Left lung (tissue), 10 donors: ENCODE data around the gene CLDN1. TPM values are rescaled to one million over a fixed set of nuclear protein-coding genes. Genes with fewer than 3 reads are reported as not detected.

ENCODE experiments used
- ATAC-seq: fragments of 200-7000 bp; cut with Tn5 transposase; one replicate; pipeline ENCODE4 v1.9.1; 2020; ENCODE audit warnings: moderate library complexity
- DNase-seq, 4 donors: peaks; one replicate each; pipeline ENCODE4 v3.0.0-alpha.2; 2013 to 2020
- H3K27ac ChIP-seq, 2 donors: fragments of 200-600 bp; sonication (generic) in 1 of 2; one replicate each; pipeline versions ENCODE4 v1.5.0 to v1.8.0; 2020 to 2021
- H3K27me3 ChIP-seq, 2 donors: fragments of 200-600 bp; sonication (generic) in 1 of 2; one replicate each; pipeline versions ENCODE4 v1.5.0 to v1.8.0; 2020 to 2021
- H3K36me3 ChIP-seq, 2 donors: fragments of 200-600 bp; sonication (generic) in 1 of 2; one replicate each; pipeline versions ENCODE4 v1.5.0 to v1.8.0; 2020 to 2021
- H3K4me1 ChIP-seq, 2 donors: fragments of 200-600 bp; one replicate each; pipeline ENCODE4 v1.8.0; 2021
- H3K4me3 ChIP-seq, 2 donors: fragments of 200-600 bp; sonication (generic) in 1 of 2; one replicate each; pipeline versions ENCODE4 v1.5.0 to v1.8.0; 2020 to 2021; ENCODE audit warnings: mild to moderate bottlenecking in 1 of 2
- H3K9me3 ChIP-seq, 2 donors: fragments of 200-600 bp; sonication (generic) in 1 of 2; one replicate each; pipeline versions ENCODE4 v1.5.0 to v1.8.0; 2020 to 2021
- intact Hi-C, 2 donors: fragments of 100-400 bp; cut with DNase I; formaldehyde crosslinking; loops; one replicate each; pipeline versions ENCODE4 v1.11.2 to v1.14.2; 2022
- polyA plus RNA-seq, 6 donors: library from polyadenylated mRNA; unstranded; fragments of 120-200 nt; gene quantifications; one replicate each; pipeline ENCODE4 v1.2.1, GENCODE V29; 2013; ENCODE audit not compliant: insufficient read length in 6 of 6
- total RNA-seq, 2 donors: library from RNA; stranded (reverse); fragmentation: NEBNext Ultra II Directional; extraction: Animal tissue kit (Norgen Biotek cat#: 25700); gene quantifications; one replicate each; pipeline ENCODE4 v1.2.1, GENCODE V29; 2021
- TF ChIP-seq, protein P1 (sequence below), 2 donors: fragments of 200-600 bp; sonication (generic) in 1 of 2; IDR thresholded peaks; one replicate each; pipeline versions ENCODE4 v1.5.0 to v1.8.0; 2021; ENCODE audit warnings: antibody characterized with exemption in 2 of 2
- donor health status: DM: no; HTN: yes; CAD: no.
- donor health status: DM: no; HTN: no; CAD: no.

CLDN1 gene
- total and polyA plus RNA-seq, 8 donors: 1.3 to 78.8 (median 2.9) TPM

DNA sequence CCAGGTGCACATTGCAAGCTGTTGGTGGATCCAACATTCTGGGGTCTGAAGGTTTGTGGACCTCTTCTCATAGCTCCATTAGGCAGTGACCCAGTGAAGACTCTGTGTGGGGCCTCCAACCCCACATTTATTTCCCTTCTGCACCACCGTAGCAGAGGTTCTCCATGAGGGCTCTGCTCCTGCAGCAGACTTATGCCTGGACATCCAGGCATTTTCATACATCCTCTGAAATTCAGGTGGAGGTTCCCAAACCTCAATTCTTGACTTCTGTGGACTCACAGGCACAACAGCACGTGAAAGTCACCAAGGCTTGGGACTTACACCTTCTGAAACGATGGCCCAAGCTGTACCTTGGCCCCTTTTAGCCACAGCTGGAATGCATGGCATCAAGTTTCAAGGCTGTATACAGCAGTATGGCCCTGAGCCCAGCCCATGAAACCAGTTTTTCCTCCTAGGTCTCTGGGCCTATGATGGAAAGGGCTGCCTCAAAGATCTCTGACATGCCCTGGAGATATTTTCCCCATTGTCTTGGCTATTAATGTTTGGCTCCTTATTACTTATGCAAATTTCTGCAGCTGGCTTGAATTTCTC, 30.2 kb downstream of the CLDN1 start:
- H3K4me1 ChIP-seq: no peaks in the 10 kb centered on the region
- no peaks in the 10 kb centered on the region for H3K27me3 ChIP-seq
- DNase-seq (no peak), ATAC-seq (no peak)
- no peak overlapping the region for H3K27ac ChIP-seq
- no peaks in the 10 kb centered on the region for H3K36me3 ChIP-seq
- intact Hi-C loops: no loop called here
- TF ChIP-seq, protein P1, sequence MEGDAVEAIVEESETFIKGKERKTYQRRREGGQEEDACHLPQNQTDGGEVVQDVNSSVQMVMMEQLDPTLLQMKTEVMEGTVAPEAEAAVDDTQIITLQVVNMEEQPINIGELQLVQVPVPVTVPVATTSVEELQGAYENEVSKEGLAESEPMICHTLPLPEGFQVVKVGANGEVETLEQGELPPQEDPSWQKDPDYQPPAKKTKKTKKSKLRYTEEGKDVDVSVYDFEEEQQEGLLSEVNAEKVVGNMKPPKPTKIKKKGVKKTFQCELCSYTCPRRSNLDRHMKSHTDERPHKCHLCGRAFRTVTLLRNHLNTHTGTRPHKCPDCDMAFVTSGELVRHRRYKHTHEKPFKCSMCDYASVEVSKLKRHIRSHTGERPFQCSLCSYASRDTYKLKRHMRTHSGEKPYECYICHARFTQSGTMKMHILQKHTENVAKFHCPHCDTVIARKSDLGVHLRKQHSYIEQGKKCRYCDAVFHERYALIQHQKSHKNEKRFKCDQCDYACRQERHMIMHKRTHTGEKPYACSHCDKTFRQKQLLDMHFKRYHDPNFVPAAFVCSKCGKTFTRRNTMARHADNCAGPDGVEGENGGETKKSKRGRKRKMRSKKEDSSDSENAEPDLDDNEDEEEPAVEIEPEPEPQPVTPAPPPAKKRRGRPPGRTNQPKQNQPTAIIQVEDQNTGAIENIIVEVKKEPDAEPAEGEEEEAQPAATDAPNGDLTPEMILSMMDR (IDR thresholded peaks at IDR 0.05): no peak
- H3K9me3 ChIP-seq: peaks cover 0 to 13% of the 10 kb centered on the region in 2 donors
- H3K4me3 ChIP-seq: no peak overlapping the region

DNA sequence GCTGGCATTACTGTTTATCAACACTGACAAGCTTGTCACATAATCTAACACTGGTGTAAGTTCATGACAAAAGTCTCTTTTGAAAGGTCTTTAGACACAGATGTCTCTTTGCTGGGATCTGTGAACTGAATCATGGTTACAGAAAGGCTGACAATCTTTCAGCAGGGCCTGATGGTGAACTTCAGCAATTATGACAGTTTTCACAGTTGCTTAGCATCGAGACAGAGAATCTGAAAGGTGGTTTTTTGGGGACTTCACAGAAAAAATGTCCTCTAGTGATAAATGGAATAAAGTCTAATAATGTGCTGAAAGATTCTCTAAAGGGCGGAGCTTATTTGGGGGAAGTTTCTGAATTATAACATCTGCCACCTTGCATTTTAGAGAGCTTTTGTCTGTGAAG, 32.3 kb downstream of the CLDN1 start:
- DNase-seq (no peak), ATAC-seq (no peak)
- H3K9me3 ChIP-seq: peaks cover 0 to 26% of the 10 kb centered on the region in 2 donors
- no peaks in the 10 kb centered on the region for H3K36me3 ChIP-seq
- TF ChIP-seq, protein P1 (IDR thresholded peaks at IDR 0.05): no peak
- no peaks in the 10 kb centered on the region for H3K27me3 ChIP-seq
- no peak overlapping the region for H3K27ac ChIP-seq
- H3K4me1 ChIP-seq: no peaks in the 10 kb centered on the region
- intact Hi-C loops: no loop called here
- no peak overlapping the region for H3K4me3 ChIP-seq

DNA sequence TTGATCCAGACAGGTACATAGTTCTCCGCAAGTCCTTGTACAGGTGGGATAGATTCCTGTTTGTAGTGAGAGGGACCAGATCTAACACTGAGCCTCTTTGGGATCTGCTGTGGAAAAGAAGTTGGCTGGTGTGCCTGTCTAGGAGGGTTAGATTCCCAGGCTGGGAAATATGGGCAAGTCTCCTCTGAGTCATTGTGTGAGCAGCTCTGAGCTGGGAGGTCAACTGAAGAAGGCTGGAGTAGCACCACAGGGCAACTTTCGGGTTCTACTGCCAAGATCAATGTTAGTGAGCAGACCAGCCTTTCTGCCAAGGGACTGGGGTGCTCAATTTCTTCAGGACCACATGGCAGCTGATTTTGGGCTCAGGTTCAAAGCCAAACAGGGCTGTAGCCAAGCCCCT, 33.4 kb downstream of the CLDN1 start:
- Histone ChIP-seq H3K36me3 (no peaks in the 10 kb centered on the region), H3K4me3 (no peak overlapping the region), H3K27me3 (no peaks in the 10 kb centered on the region), H3K4me1 (no peaks in the 10 kb centered on the region), H3K9me3 (peaks cover 0 to 27% of the 10 kb centered on the region in 2 donors), H3K27ac (no peak overlapping the region)
- ATAC-seq (no peak), DNase-seq (no peak)
- intact Hi-C loops: no loop called here
- TF ChIP-seq, protein P1 (IDR thresholded peaks at IDR 0.05): no peak

DNA sequence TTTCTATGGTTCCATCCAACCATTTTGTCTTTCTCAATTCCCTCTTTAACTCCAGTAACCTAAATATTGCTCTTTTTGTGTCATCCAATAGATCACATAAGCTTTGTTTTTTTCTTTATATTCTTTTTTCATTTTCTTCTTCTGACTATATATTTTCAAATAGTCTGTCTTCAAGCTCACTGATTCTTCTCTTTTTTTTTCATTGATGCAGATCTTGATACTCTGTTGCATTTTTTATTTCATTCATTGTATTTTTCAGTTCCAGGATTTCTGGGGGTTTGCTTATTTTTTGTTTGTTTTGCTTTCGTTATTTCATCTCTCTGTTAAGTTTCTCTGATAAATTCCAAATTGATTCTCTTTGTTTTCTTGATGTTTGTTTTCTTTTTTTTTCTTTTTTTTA, 36.2 kb downstream of the CLDN1 start:
- no peak overlapping the region for H3K4me3 ChIP-seq
- H3K4me1 ChIP-seq: peaks cover 0 to 5% of the 10 kb centered on the region in 2 donors
- no peak for ATAC-seq
- H3K9me3 ChIP-seq: peaks cover 0 to 14% of the 10 kb centered on the region in 2 donors
- H3K36me3 ChIP-seq: no peaks in the 10 kb centered on the region
- TF ChIP-seq, protein P1 (IDR thresholded peaks at IDR 0.05): no peak
- H3K27ac ChIP-seq: no peak overlapping the region
- intact Hi-C loops: no loop called here
- no peak for DNase-seq
- H3K27me3 ChIP-seq: no peaks in the 10 kb centered on the region

DNA sequence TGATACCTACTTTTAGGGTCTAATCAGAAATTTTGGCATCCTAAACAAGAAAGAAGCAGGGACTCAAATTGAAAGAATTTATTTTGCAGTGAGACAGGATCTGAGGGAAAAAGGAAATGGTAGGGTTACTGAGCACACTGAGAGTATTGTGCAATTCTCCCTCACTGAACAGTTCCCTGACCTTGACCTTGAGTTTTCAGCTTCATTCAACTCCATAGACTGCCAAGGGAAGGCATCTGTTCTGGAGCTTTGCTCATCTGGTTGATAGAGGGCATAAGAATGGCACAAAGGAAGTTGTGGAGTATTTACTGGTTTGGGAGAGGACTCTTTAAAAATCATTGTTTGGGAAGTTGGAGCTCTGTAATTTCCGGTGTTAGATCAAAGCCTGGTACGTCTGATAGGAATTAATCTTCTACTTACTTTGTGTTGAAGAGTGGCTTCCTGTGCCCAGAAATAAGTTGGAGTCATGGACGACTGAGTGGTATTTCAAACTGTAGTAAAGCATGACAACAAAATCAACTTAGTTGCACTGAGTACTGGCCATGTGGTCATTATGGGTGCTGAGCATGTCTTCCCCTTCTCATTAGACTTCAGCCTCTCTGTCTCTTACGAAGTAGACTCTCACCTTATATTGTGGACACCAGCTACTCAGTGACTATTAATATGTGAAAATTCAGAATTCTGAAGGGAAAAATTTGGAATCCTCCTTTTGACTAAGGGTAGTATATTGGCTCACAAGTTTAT, 40.8 kb downstream of the CLDN1 start:
- Histone ChIP-seq H3K9me3 (peaks cover 0 to 14% of the 10 kb centered on the region in 2 donors), H3K36me3 (no peaks in the 10 kb centered on the region), H3K27me3 (no peaks in the 10 kb centered on the region), H3K4me3 (no peak overlapping the region), H3K27ac (peak overlapping the region in 1 of 2 donors; percentile 16), H3K4me1 (peaks cover 0 to 9% of the 10 kb centered on the region in 2 donors)
- TF ChIP-seq, protein P1 (IDR thresholded peaks at IDR 0.05): no peak
- intact Hi-C loops: no loop called here
- peak in 1 of 4 donors; percentile 18 for DNase-seq
- ATAC-seq: peak; percentile 92
